Measurements from ENCODE around the gene CACNG4.

CACNG4 gene

GRCh38 chr17:67044940-67045339, 80.4 kb downstream of the CACNG4 start:
- no peaks in the 10 kb centered on the region for H3K36me3 ChIP-seq (ENCODE audit: control insufficient read depth, insufficient read depth, low read length)
- H3K4me1 ChIP-seq (ENCODE audit: control insufficient read depth, insufficient read depth, low read length, poor library complexity, severe bottlenecking), result no peaks in the 10 kb centered on the region
- peaks cover 7% of the 10 kb centered on the region for H3K9me3 ChIP-seq (ENCODE audit: control insufficient read depth, low read length)
- H3K4me3 ChIP-seq (ENCODE audit: insufficient read depth, low read depth, low read length, poor library complexity, severe bottlenecking), result no peak overlapping the region
- no peak for DNase-seq
- H3K27ac ChIP-seq (ENCODE audit: insufficient read depth, low read length, poor library complexity, severe bottlenecking), result no peak overlapping the region
- H3K27me3 ChIP-seq (replicated peaks; ENCODE audit: control insufficient read depth, insufficient read depth, low read length, poor library complexity, severe bottlenecking), result no peaks in the 10 kb centered on the region

GRCh38 chr17:67046398-67046797, 81.9 kb downstream of the CACNG4 start:
- Histone ChIP-seq H3K4me1 (ENCODE audit: control insufficient read depth, insufficient read depth, low read length, poor library complexity, severe bottlenecking) (no peaks in the 10 kb centered on the region), H3K4me3 (ENCODE audit: insufficient read depth, low read depth, low read length, poor library complexity, severe bottlenecking) (no peak overlapping the region), H3K36me3 (ENCODE audit: control insufficient read depth, insufficient read depth, low read length) (no peaks in the 10 kb centered on the region), H3K27ac (ENCODE audit: insufficient read depth, low read length, poor library complexity, severe bottlenecking) (no peak overlapping the region), H3K27me3 (replicated peaks; ENCODE audit: control insufficient read depth, insufficient read depth, low read length, poor library complexity, severe bottlenecking) (no peaks in the 10 kb centered on the region), H3K9me3 (ENCODE audit: control insufficient read depth, low read length) (peaks cover 7% of the 10 kb centered on the region)
- no peak for DNase-seq

- no peaks in the 10 kb centered on the region for H3K36me3 ChIP-seq (ENCODE audit: control insufficient read depth, insufficient read depth, low read length)
- H3K9me3 ChIP-seq (ENCODE audit: control insufficient read depth, low read length), result peaks cover 7% of the 10 kb centered on the region
- no peak for DNase-seq
- H3K27ac ChIP-seq (ENCODE audit: insufficient read depth, low read length, poor library complexity, severe bottlenecking), result no peak overlapping the region
- H3K4me1 ChIP-seq (ENCODE audit: control insufficient read depth, insufficient read depth, low read length, poor library complexity, severe bottlenecking), result no peaks in the 10 kb centered on the region
- H3K4me3 ChIP-seq (ENCODE audit: insufficient read depth, low read depth, low read length, poor library complexity, severe bottlenecking), result no peak overlapping the region
- H3K27me3 ChIP-seq (replicated peaks; ENCODE audit: control insufficient read depth, insufficient read depth, low read length, poor library complexity, severe bottlenecking), result no peaks in the 10 kb centered on the region
Observed at GRCh38 chr17:67047382-67047781, 82.9 kb downstream of the CACNG4 start.

GRCh38 chr17:67049025-67049739, 84.7 kb downstream of the CACNG4 start:
- peaks cover 7% of the 10 kb centered on the region for H3K9me3 ChIP-seq (ENCODE audit: control insufficient read depth, low read length)
- no peaks in the 10 kb centered on the region for H3K27me3 ChIP-seq (replicated peaks; ENCODE audit: control insufficient read depth, insufficient read depth, low read length, poor library complexity, severe bottlenecking)
- no peaks in the 10 kb centered on the region for H3K36me3 ChIP-seq (ENCODE audit: control insufficient read depth, insufficient read depth, low read length)
- H3K27ac ChIP-seq (ENCODE audit: insufficient read depth, low read length, poor library complexity, severe bottlenecking), result no peak overlapping the region
- no peak overlapping the region for H3K4me3 ChIP-seq (ENCODE audit: insufficient read depth, low read depth, low read length, poor library complexity, severe bottlenecking)
- DNase-seq, result no peak
- no peaks in the 10 kb centered on the region for H3K4me1 ChIP-seq (ENCODE audit: control insufficient read depth, insufficient read depth, low read length, poor library complexity, severe bottlenecking)

DNA sequence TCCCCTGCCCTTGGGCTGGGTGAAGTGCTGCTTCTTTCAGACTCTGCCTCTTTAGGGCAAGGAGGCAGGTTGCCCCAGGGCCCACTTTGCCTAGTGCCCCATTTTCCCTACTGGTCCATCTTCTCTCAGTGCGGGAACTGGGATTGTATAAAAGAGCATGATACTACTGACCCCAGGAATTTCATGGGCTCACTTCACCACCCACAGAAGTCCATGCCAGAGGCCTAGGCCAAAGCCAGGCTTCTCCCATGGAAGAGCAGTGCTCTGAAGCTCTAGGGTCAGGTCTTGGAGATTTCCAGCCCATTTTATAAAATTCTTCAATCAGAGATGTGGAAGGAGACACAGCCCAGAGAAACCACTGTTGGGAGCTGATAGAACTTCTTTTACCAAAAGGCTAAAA, 85.6 kb downstream of the CACNG4 start:
- Histone ChIP-seq H3K4me1 (ENCODE audit: control insufficient read depth, insufficient read depth, low read length, poor library complexity, severe bottlenecking) (no peaks in the 10 kb centered on the region), H3K36me3 (ENCODE audit: control insufficient read depth, insufficient read depth, low read length) (no peaks in the 10 kb centered on the region), H3K4me3 (ENCODE audit: insufficient read depth, low read depth, low read length, poor library complexity, severe bottlenecking) (no peak overlapping the region), H3K9me3 (ENCODE audit: control insufficient read depth, low read length) (peaks cover 7% of the 10 kb centered on the region), H3K27me3 (replicated peaks; ENCODE audit: control insufficient read depth, insufficient read depth, low read length, poor library complexity, severe bottlenecking) (no peaks in the 10 kb centered on the region), H3K27ac (ENCODE audit: insufficient read depth, low read length, poor library complexity, severe bottlenecking) (no peak overlapping the region)
- no peak for DNase-seq

DNA sequence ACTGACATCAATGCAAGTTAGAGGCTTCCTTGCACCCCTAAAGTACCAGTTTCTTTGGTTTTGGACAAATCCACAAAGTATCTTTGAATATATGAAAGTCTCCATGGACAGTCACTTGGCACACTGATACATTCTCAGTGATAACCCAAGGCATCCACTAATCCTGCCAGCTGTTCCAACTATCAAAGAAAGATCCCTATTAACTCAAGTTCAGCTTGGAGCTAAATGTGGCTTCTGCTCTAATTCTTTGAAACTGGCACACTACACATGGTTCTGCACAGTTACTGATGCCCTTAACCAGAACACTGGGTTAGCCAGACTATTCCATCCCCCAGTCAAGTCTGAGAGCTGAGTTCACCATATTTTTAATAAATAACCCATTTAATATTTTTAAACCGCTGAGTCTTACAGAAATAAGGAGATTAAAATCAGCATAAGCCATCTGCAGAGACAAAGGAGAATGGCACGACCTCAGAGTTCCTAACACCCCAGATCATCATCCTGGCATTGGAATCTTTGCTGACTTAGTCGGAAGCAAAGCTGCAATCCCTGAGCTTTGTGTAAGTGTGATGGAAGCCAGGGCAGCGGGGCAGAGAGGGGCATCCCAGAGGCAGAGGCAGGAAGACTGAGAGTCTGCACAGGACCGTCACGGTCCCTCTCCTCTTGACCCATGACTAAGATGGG, 86.1 kb downstream of the CACNG4 start:
- no peaks in the 10 kb centered on the region for H3K36me3 ChIP-seq (ENCODE audit: control insufficient read depth, insufficient read depth, low read length)
- no peaks in the 10 kb centered on the region for H3K27me3 ChIP-seq (replicated peaks; ENCODE audit: control insufficient read depth, insufficient read depth, low read length, poor library complexity, severe bottlenecking)
- no peak overlapping the region for H3K4me3 ChIP-seq (ENCODE audit: insufficient read depth, low read depth, low read length, poor library complexity, severe bottlenecking)

DNA sequence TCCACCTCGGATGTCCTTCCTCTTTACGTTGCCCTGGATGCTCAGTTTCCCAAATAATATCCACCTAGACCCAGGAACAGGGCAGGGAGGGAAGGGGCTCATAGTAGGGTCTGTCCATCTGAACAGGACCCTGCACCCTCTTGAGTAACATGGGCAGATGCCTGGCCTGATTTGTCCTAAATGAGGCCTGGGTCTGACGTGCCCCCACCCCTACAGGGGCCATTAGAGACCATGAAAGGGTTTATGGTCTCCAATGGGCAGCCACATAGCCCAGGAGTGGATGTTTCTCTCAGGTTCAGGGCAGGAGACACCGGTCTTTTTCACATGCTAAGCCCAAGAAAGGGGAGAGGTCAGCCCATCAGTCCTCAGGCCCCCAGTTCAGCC, 86.6 kb downstream of the CACNG4 start:
- no peak overlapping the region for H3K4me3 ChIP-seq (ENCODE audit: insufficient read depth, low read depth, low read length, poor library complexity, severe bottlenecking)
- DNase-seq, result no peak
- H3K27me3 ChIP-seq (replicated peaks; ENCODE audit: control insufficient read depth, insufficient read depth, low read length, poor library complexity, severe bottlenecking), result no peaks in the 10 kb centered on the region
- no peak overlapping the region for H3K27ac ChIP-seq (ENCODE audit: insufficient read depth, low read length, poor library complexity, severe bottlenecking)
- no peaks in the 10 kb centered on the region for H3K36me3 ChIP-seq (ENCODE audit: control insufficient read depth, insufficient read depth, low read length)
- H3K4me1 ChIP-seq (ENCODE audit: control insufficient read depth, insufficient read depth, low read length, poor library complexity, severe bottlenecking), result no peaks in the 10 kb centered on the region
- peaks cover 7% of the 10 kb centered on the region for H3K9me3 ChIP-seq (ENCODE audit: control insufficient read depth, low read length)

More for the DNA sequence above, 86.1 kb downstream of the CACNG4 start:
- no peak overlapping the region for H3K27ac ChIP-seq (ENCODE audit: insufficient read depth, low read length, poor library complexity, severe bottlenecking)
- H3K4me1 ChIP-seq (ENCODE audit: control insufficient read depth, insufficient read depth, low read length, poor library complexity, severe bottlenecking), result no peaks in the 10 kb centered on the region
- H3K9me3 ChIP-seq (ENCODE audit: control insufficient read depth, low read length), result peaks cover 7% of the 10 kb centered on the region
- no peak for DNase-seq

DNA sequence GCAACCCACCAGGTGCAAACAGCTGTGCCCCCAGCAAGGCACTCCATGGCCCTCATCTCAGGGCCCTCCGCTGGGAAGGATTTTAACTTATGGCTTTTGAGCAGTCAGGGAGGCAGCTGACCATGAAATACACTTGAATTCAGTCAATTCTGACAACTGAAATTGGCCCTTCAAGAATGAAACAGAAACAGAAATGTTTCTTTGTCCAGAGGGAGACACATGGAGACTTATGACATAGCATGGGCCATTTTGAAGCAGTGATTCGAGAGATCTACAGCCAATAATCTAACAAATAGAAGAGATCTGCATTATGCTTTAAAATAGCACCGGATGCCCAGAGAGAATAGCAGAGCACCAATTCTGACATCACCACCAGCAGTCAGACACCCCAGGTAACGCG, 87.3 kb downstream of the CACNG4 start:
- no peak for DNase-seq
- Histone ChIP-seq H3K4me3 (ENCODE audit: insufficient read depth, low read depth, low read length, poor library complexity, severe bottlenecking) (no peak overlapping the region), H3K36me3 (ENCODE audit: control insufficient read depth, insufficient read depth, low read length) (no peaks in the 10 kb centered on the region), H3K27me3 (replicated peaks; ENCODE audit: control insufficient read depth, insufficient read depth, low read length, poor library complexity, severe bottlenecking) (no peaks in the 10 kb centered on the region), H3K4me1 (ENCODE audit: control insufficient read depth, insufficient read depth, low read length, poor library complexity, severe bottlenecking) (no peaks in the 10 kb centered on the region), H3K27ac (ENCODE audit: insufficient read depth, low read length, poor library complexity, severe bottlenecking) (no peak overlapping the region), H3K9me3 (ENCODE audit: control insufficient read depth, low read length) (peaks cover 7% of the 10 kb centered on the region)

DNA sequence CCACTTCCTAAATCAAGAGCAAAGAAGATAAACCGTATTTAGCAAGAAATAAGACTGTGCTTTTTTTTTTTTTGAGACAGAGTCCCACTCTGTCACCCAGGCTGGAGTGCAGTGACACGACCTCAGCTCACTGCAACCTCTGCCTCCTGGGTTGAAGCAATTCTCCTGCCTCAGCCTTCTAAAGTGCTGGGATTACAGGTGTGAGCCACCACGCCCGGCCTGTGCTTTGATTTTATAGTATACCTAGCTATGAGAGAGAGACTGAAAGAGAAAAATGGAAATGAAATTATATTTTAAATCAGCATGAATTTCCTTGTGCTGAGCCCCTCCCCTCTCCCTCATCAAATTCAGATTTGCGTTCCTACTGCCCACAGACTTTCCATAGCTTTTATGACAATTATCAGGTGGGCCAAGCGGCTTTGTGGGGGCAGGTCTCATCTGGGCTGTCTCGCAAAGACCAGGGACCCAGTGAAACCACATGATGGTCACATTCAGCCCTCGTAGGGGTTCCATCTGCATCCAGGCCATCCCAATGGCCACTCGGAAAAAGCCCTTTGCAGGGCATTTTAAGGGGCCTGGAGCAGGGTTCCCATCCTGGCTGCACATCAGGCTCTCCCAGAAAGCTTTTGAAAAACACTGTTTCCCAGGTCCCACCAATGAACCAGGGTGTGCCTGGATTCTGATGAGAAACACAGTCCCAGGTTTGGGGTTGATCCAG, 88.4 kb downstream of the CACNG4 start:
- Histone ChIP-seq H3K27me3 (replicated peaks; ENCODE audit: control insufficient read depth, insufficient read depth, low read length, poor library complexity, severe bottlenecking) (no peaks in the 10 kb centered on the region), H3K36me3 (ENCODE audit: control insufficient read depth, insufficient read depth, low read length) (no peaks in the 10 kb centered on the region), H3K4me3 (ENCODE audit: insufficient read depth, low read depth, low read length, poor library complexity, severe bottlenecking) (no peak overlapping the region), H3K27ac (ENCODE audit: insufficient read depth, low read length, poor library complexity, severe bottlenecking) (no peak overlapping the region), H3K4me1 (ENCODE audit: control insufficient read depth, insufficient read depth, low read length, poor library complexity, severe bottlenecking) (no peaks in the 10 kb centered on the region), H3K9me3 (ENCODE audit: control insufficient read depth, low read length) (peaks cover 7% of the 10 kb centered on the region)
- DNase-seq, result no peak

DNA sequence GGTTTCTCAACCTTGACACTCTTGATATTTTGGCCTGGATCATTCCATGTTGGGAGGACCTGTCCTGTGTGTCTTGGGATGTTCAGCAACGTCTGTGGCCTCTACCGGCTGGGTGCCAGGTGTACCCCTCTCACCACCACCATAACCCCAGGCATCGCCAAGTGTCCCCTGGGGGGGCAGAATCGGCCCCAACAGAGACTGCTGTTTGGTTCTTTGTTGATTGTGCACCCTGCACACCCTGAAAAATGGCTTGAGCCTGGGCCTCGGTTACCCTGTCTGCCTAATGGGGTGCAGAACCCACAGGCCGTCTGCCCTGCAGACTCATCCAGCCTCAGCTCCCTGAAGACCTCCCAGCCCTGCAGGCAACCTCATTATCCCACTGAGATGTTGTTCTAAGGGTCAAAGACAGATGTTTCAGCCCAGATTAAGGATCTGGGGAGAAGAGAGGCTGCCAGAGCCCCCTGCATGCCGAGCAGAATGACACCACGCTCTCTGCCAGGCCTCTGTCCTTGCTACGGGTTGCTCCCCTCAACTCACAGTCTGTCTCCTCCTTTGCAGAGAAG, 89.0 kb downstream of the CACNG4 start:
- Histone ChIP-seq H3K27ac (ENCODE audit: insufficient read depth, low read length, poor library complexity, severe bottlenecking) (no peak overlapping the region), H3K36me3 (ENCODE audit: control insufficient read depth, insufficient read depth, low read length) (no peaks in the 10 kb centered on the region), H3K4me3 (ENCODE audit: insufficient read depth, low read depth, low read length, poor library complexity, severe bottlenecking) (no peak overlapping the region), H3K27me3 (replicated peaks; ENCODE audit: control insufficient read depth, insufficient read depth, low read length, poor library complexity, severe bottlenecking) (no peaks in the 10 kb centered on the region), H3K4me1 (ENCODE audit: control insufficient read depth, insufficient read depth, low read length, poor library complexity, severe bottlenecking) (no peaks in the 10 kb centered on the region), H3K9me3 (ENCODE audit: control insufficient read depth, low read length) (peaks cover 7% of the 10 kb centered on the region)
- DNase-seq, result no peak
